KMS-11 (cell line): ENCODE results near the gene LEKR1.
"Not testable (repeated sequence)": the region's sequence is repeated elsewhere in the genome, so short reads cannot be mapped to it uniquely, and the experiment has no call there.

ENCODE experiments used
- H2AFZ ChIP-seq: fragments of 200-600 bp; sonication (generic); 2 replicates; pipeline ENCODE4 v1.6.1; 2016; ENCODE audit warnings: antibody characterized with exemption, mixed run types, low read depth
- H3K27ac ChIP-seq: fragments of 200-600 bp; sonication (generic); 2 replicates; pipeline ENCODE4 v1.6.1; 2016; ENCODE audit warnings: mild to moderate bottlenecking, mixed run types
- H3K27me3 ChIP-seq: fragments of 200-600 bp; sonication (generic); 2 replicates; pipeline ENCODE4 v1.6.1; 2017; ENCODE audit warnings: mild to moderate bottlenecking, low read depth, mixed run types, moderate library complexity; ENCODE audit not compliant: insufficient read depth
- H3K36me3 ChIP-seq: fragments of 200-600 bp; sonication (generic); 2 replicates; pipeline ENCODE4 v1.6.1; 2017; ENCODE audit warnings: mild to moderate bottlenecking, mixed run types; ENCODE audit not compliant: insufficient read depth
- H3K4me1 ChIP-seq: fragments of 200-600 bp; sonication (generic); 2 replicates; pipeline ENCODE4 v1.6.1; 2016; ENCODE audit warnings: mild to moderate bottlenecking, low read depth, mixed run types; ENCODE audit not compliant: poor library complexity, severe bottlenecking
- H3K4me2 ChIP-seq: fragments of 200-600 bp; sonication (generic); 2 replicates; pipeline ENCODE4 v1.7.0; 2016; ENCODE audit warnings: mild to moderate bottlenecking, mixed run types
- H3K4me3 ChIP-seq: fragments of 200-600 bp; sonication (generic); IDR thresholded peaks from 2 replicates; pipeline ENCODE4 v1.6.1; 2017; ENCODE audit warnings: low read depth, low read length, mixed read lengths; ENCODE audit not compliant: insufficient read depth
- H3K79me2 ChIP-seq: fragments of 200-600 bp; sonication (generic); 2 replicates; pipeline ENCODE4 v1.6.1; 2016; ENCODE audit warnings: low read depth, mixed run types; ENCODE audit not compliant: insufficient read depth
- H3K9ac ChIP-seq: fragments of 200-600 bp; sonication (generic); 2 replicates; pipeline ENCODE4 v1.6.1; 2016; ENCODE audit warnings: mild to moderate bottlenecking, mixed run types
- H4K20me1 ChIP-seq: fragments of 200-600 bp; sonication (generic); 2 replicates; pipeline ENCODE4 v1.6.1; 2016; ENCODE audit warnings: mild to moderate bottlenecking, mixed run types; ENCODE audit not compliant: insufficient read depth
- TF ChIP-seq, protein P1 (sequence below): fragments of 200-600 bp; sonication (generic); conservative IDR thresholded peaks from 2 replicates; pipeline ENCODE4 v1.6.1; 2017; ENCODE audit warnings: low read depth, mild to moderate bottlenecking, antibody characterized with exemption, low read length, moderate library complexity, mixed read lengths

LEKR1 gene

DNA sequence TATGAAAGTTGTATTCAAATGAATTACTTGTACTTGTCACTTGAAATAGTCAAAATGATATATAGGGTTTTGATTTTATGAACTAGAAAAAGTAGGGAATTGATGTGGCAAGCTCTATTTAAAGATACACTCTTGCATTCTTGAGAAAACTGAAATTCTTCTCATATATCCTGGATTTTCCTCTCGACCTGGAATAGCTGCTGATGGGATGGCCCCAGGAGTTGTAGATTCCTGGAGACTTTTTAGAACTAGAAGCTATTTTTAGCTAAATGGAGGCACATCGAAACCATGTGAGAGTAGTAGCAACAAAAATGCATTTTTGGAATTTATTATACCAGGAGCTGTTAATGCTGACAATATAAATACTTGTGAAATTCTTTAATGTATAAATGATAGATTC is 125.9 kb downstream of the LEKR1 start:
- no peak overlapping the region for H2AFZ ChIP-seq
- no peaks in the 10 kb centered on the region for H3K27me3 ChIP-seq
- no peaks in the 10 kb centered on the region for H3K36me3 ChIP-seq
- no peaks in the 10 kb centered on the region for H3K79me2 ChIP-seq
- no peak overlapping the region for H3K4me2 ChIP-seq
- peaks cover 2% of the 10 kb centered on the region for H3K4me1 ChIP-seq
- no peaks in the 10 kb centered on the region for H4K20me1 ChIP-seq
- H3K4me3 ChIP-seq: no peak overlapping the region
- TF ChIP-seq, protein P1, sequence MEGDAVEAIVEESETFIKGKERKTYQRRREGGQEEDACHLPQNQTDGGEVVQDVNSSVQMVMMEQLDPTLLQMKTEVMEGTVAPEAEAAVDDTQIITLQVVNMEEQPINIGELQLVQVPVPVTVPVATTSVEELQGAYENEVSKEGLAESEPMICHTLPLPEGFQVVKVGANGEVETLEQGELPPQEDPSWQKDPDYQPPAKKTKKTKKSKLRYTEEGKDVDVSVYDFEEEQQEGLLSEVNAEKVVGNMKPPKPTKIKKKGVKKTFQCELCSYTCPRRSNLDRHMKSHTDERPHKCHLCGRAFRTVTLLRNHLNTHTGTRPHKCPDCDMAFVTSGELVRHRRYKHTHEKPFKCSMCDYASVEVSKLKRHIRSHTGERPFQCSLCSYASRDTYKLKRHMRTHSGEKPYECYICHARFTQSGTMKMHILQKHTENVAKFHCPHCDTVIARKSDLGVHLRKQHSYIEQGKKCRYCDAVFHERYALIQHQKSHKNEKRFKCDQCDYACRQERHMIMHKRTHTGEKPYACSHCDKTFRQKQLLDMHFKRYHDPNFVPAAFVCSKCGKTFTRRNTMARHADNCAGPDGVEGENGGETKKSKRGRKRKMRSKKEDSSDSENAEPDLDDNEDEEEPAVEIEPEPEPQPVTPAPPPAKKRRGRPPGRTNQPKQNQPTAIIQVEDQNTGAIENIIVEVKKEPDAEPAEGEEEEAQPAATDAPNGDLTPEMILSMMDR: no peak
- H3K9ac ChIP-seq: no peak overlapping the region
- no peak overlapping the region for H3K27ac ChIP-seq

GRCh38 chr3:156957715-156958114 is 131.6 kb downstream of the LEKR1 start:
- H3K79me2 ChIP-seq: no peaks in the 10 kb centered on the region
- no peak overlapping the region for H3K4me3 ChIP-seq
- H3K4me1 ChIP-seq: peaks cover 21% of the 10 kb centered on the region
- TF ChIP-seq, protein P1: no peak
- H4K20me1 ChIP-seq: no peaks in the 10 kb centered on the region
- H3K4me2 ChIP-seq: peak overlapping the region; percentile 3
- H2AFZ ChIP-seq: peak overlapping the region; percentile 22; the same call in 1 of the 2 replicates
- no peak overlapping the region; the same call in 1 of the 2 replicates for H3K27ac ChIP-seq
- H3K27me3 ChIP-seq: no peaks in the 10 kb centered on the region
- no peak overlapping the region for H3K9ac ChIP-seq
- no peaks in the 10 kb centered on the region for H3K36me3 ChIP-seq

GRCh38 chr3:156963096-156963495 is 136.9 kb downstream of the LEKR1 start:
- Histone ChIP-seq H3K4me1 (peaks cover 8% of the 10 kb centered on the region), H3K79me2 (no peaks in the 10 kb centered on the region), H3K9ac (no peak overlapping the region), H3K27me3 (no peaks in the 10 kb centered on the region), H3K4me2 (no peak overlapping the region), H4K20me1 (no peaks in the 10 kb centered on the region), H3K36me3 (no peaks in the 10 kb centered on the region), H3K27ac (no peak overlapping the region), H2AFZ (no peak overlapping the region), H3K4me3 (no peak overlapping the region)
- TF ChIP-seq, protein P1: no peak

- Histone ChIP-seq H3K27ac (no peak overlapping the region), H3K9ac (no peak overlapping the region), H3K27me3 (no peaks in the 10 kb centered on the region), H3K4me2 (no peak overlapping the region), H3K4me3 (no peak overlapping the region), H4K20me1 (no peaks in the 10 kb centered on the region), H2AFZ (no peak overlapping the region), H3K36me3 (no peaks in the 10 kb centered on the region), H3K4me1 (no peaks in the 10 kb centered on the region), H3K79me2 (no peaks in the 10 kb centered on the region)
- TF ChIP-seq, protein P1: no peak
Measured at GRCh38 chr3:156964577-156964976, 138.4 kb downstream of the LEKR1 start.

GRCh38 chr3:156966349-156966748 is 140.2 kb downstream of the LEKR1 start:
- not testable (repeated sequence) for H3K27ac ChIP-seq, H3K4me1 ChIP-seq, H2AFZ ChIP-seq, H3K79me2 ChIP-seq, H3K4me3 ChIP-seq, H4K20me1 ChIP-seq, H3K4me2 ChIP-seq, H3K36me3 ChIP-seq, H3K27me3 ChIP-seq, H3K9ac ChIP-seq
